Thymus (tissue), 14 donors: Measurements from ENCODE around the gene ZNF773. TPM values are rescaled to one million over a fixed set of nuclear protein-coding genes. Genes with fewer than 3 reads are reported as not detected.
A peak's percentile ranks its signal among the peaks of the same experiment; 100 is the strongest.
"Not testable (repeated sequence)": the region's sequence is repeated elsewhere in the genome, so short reads cannot be mapped to it uniquely, and the experiment has no call there.

Source experiments
- DNase-seq, 9 donors: peaks; one replicate each; pipeline ENCODE4 v3.0.0-alpha.2; 2013; ENCODE audit warnings: low spot score in 9 of 9, low read depth in 6 of 9, missing footprints in 1 of 9
- H3K27ac ChIP-seq, 2 donors: one replicate each; pipeline ENCODE4 v1.5.1; 2013; ENCODE audit warnings: control low read depth in 1 of 2, low read depth in 1 of 2, low read length in 1 of 2, mild to moderate bottlenecking in 1 of 2, moderate library complexity in 1 of 2
- H3K27me3 ChIP-seq, 2 donors: one replicate each; pipeline ENCODE4 v1.5.1; 2013; ENCODE audit warnings: low read length in 1 of 2; ENCODE audit not compliant: control insufficient read depth in 2 of 2, insufficient read depth in 1 of 2
- H3K36me3 ChIP-seq, 2 donors: one replicate each; pipeline ENCODE4 v1.5.1; 2013; ENCODE audit warnings: low read length in 1 of 2, mild to moderate bottlenecking in 1 of 2, moderate library complexity in 1 of 2; ENCODE audit not compliant: control insufficient read depth in 2 of 2, insufficient read depth in 2 of 2
- H3K4me1 ChIP-seq, 2 donors: one replicate each; pipeline ENCODE4 v1.5.1; 2013; ENCODE audit warnings: low read length in 2 of 2; ENCODE audit not compliant: control insufficient read depth in 2 of 2, insufficient read depth in 2 of 2
- H3K4me3 ChIP-seq, 2 donors: one replicate each; pipeline ENCODE4 v1.5.1; 2013; ENCODE audit warnings: low read length in 2 of 2, control low read depth in 1 of 2, mild to moderate bottlenecking in 1 of 2
- H3K9me3 ChIP-seq, 2 donors: one replicate each; pipeline ENCODE4 v1.5.1; 2013; ENCODE audit warnings: low read length in 1 of 2, mild to moderate bottlenecking in 1 of 2; ENCODE audit not compliant: control insufficient read depth in 2 of 2, insufficient read depth in 1 of 2
- WGBS: extraction: QIAGEN DNeasy Blood & Tissue Kit; methylation state at CpG from one replicate; pipeline ENCODE4 v1.1.7; 2013; 5-methylcytosine and 5-hydroxymethylcytosine counted together
- long read RNA-seq, 10 donors: transcript quantifications; one replicate each; lab custom pipeline, GENCODE V29; 2026
- polyA plus RNA-seq: library from polyadenylated mRNA; stranded (reverse); fragments of 200-250 nt; gene quantifications from one replicate; pipeline ENCODE4 v1.2.3, GENCODE V29; 2013
- total RNA-seq: library from RNA; stranded (reverse); fragments of 120-200 nt; gene quantifications from one replicate; pipeline ENCODE4 v1.2.4, GENCODE V29; 2013
- donor health status: healthy.

ZNF773 gene
- 9.6 TPM for total RNA-seq
- polyA plus RNA-seq: 7.0 TPM
- long read RNA-seq, donor 1: 0 reads
- long read RNA-seq, donor 2, partial matches to known transcripts: 0 of 4 reads
- long read RNA-seq, donor 2, other reads (novel, unspliced or antisense): 0 of 4 reads
- long read RNA-seq, donor 3: 0 reads
- long read RNA-seq, donor 4, partial matches to known transcripts: 0 of 4 reads
- long read RNA-seq, donor 4, other reads (novel, unspliced or antisense): 0 of 4 reads
- long read RNA-seq, donor 5, partial matches to known transcripts: 0 of 2 reads
- long read RNA-seq, donor 5, other reads (novel, unspliced or antisense): 0 of 2 reads
- long read RNA-seq, donor 6: 0 reads
- long read RNA-seq, donor 7, partial matches to known transcripts: 0 of 1 reads
- long read RNA-seq, donor 7, other reads (novel, unspliced or antisense): 0 of 1 reads
- long read RNA-seq, donor 8, partial matches to known transcripts: 0 of 2 reads
- long read RNA-seq, donor 8, other reads (novel, unspliced or antisense): 0 of 2 reads
- long read RNA-seq, donor 9, partial matches to known transcripts: 0 of 1 reads
- long read RNA-seq, donor 9, other reads (novel, unspliced or antisense): 0 of 1 reads
- long read RNA-seq, donor 10, partial matches to known transcripts: 0 of 1 reads
- long read RNA-seq, donor 10, other reads (novel, unspliced or antisense): 0 of 1 reads

GRCh38 chr19:57499680-57500395, at the start of gene ZNF773:
Gene ZNF773 (plus strand): TSS chr19:57499938. CDS start chr19:57500081, 143 bp downstream.
- H3K9me3 ChIP-seq: peaks cover 1 to 25% of the 10 kb centered on the region in 2 donors
- H3K27ac ChIP-seq: peak within 1 kb of the TSS; percentile 81 to 95
- not testable (repeated sequence) for H3K27me3 ChIP-seq, H3K4me1 ChIP-seq
- DNase-seq: peak; percentile 92 to 98 (median 94)
- H3K4me3 ChIP-seq: peak within 1 kb of the TSS; percentile 65 to 68
- WGBS: under 1% methylated on average over 60 of the region's 69 CpGs
- H3K36me3 ChIP-seq: peaks cover 9 to 12% of the 10 kb centered on the region in 2 donors

GRCh38 chr19:57452307-57452706, 47.4 kb upstream of the ZNF773 start:
- Histone ChIP-seq H3K36me3 (no peaks in the 10 kb centered on the region), H3K4me3 (no peak overlapping the region), H3K9me3 (peaks cover 1 to 8% of the 10 kb centered on the region in 2 donors), H3K27ac (no peak overlapping the region), H3K4me1 (no peaks in the 10 kb centered on the region), H3K27me3 (no peaks in the 10 kb centered on the region)
- DNase-seq: no peak
- WGBS: 95% methylated on average over 3 of the region's 3 CpGs

- Histone ChIP-seq H3K36me3 (no peaks in the 10 kb centered on the region), H3K27me3 (no peaks in the 10 kb centered on the region), H3K27ac (no peak overlapping the region), H3K4me3 (no peak overlapping the region), H3K9me3 (peaks cover 0 to 20% of the 10 kb centered on the region in 2 donors), H3K4me1 (no peaks in the 10 kb centered on the region)
- DNase-seq: peak in 5 of 9 donors; percentile 8 to 59 (median 19)
- 74% methylated on average over 5 of the region's 5 CpGs for WGBS
Observed at GRCh38 chr19:57465680-57466381, 33.9 kb upstream of the ZNF773 start.

- 97% methylated on average over 5 of the region's 5 CpGs for WGBS
- no peaks in the 10 kb centered on the region for H3K36me3 ChIP-seq
- no peak for DNase-seq
- no peaks in the 10 kb centered on the region for H3K4me1 ChIP-seq
- H3K9me3 ChIP-seq: peaks cover 0 to 20% of the 10 kb centered on the region in 2 donors
- no peak overlapping the region for H3K27ac ChIP-seq
- no peaks in the 10 kb centered on the region for H3K27me3 ChIP-seq
- no peak overlapping the region for H3K4me3 ChIP-seq
Observed at GRCh38 chr19:57466489-57466888, 33.2 kb upstream of the ZNF773 start.

GRCh38 chr19:57473646-57474045, 26.1 kb upstream of the ZNF773 start:
- DNase-seq: no peak
- Histone ChIP-seq H3K27me3 (no peaks in the 10 kb centered on the region), H3K4me3 (no peak overlapping the region), H3K36me3 (peaks cover 17 to 18% of the 10 kb centered on the region in 2 donors), H3K4me1 (peaks cover 4 to 10% of the 10 kb centered on the region in 2 donors), H3K27ac (no peak overlapping the region), H3K9me3 (peaks cover 19 to 50% of the 10 kb centered on the region in 2 donors)
- 98% methylated on average over 4 of the region's 4 CpGs for WGBS

- Histone ChIP-seq H3K27me3 (no peaks in the 10 kb centered on the region), H3K4me1 (peaks cover 4 to 10% of the 10 kb centered on the region in 2 donors), H3K36me3 (peaks cover 17 to 18% of the 10 kb centered on the region in 2 donors), H3K4me3 (peak within 1 kb of the TSS; percentile 58 to 68), H3K27ac (peak within 1 kb of the TSS; percentile 55 to 56), H3K9me3 (peaks cover 19 to 53% of the 10 kb centered on the region in 2 donors)
- 12% methylated on average over 38 of the region's 38 CpGs for WGBS
- peak; percentile 58 to 95 (median 83) for DNase-seq
Observed at GRCh38 chr19:57477191-57478008, 22.3 kb upstream of the ZNF773 start, which contains the start of gene ZNF772. Gene ZNF772 (minus strand): TSS chr19:57477566. CDS start chr19:57477309, 257 bp downstream.

GRCh38 chr19:57487477-57488298, 12.1 kb upstream of the ZNF773 start, which contains the start of gene ZNF419:
Gene ZNF419 (plus strand): TSS chr19:57487750. CDS start chr19:57487951, 201 bp downstream.
- DNase-seq: peak; percentile 80 to 94 (median 85)
- H3K27me3 ChIP-seq, H3K9me3 ChIP-seq, H3K4me1 ChIP-seq: not testable (repeated sequence)
- 2% methylated on average over 58 of the region's 69 CpGs for WGBS
- Histone ChIP-seq H3K27ac (peak within 1 kb of the TSS; percentile 36 to 87), H3K4me3 (peak within 1 kb of the TSS; percentile 66 to 76), H3K36me3 (peaks cover 9 to 23% of the 10 kb centered on the region in 2 donors)
